ENCODE results near the gene PIK3CD. TPM values are rescaled to one million over a fixed set of nuclear protein-coding genes. Genes with fewer than 3 reads are reported as not detected.
"Not testable (repeated sequence)": the region's sequence is repeated elsewhere in the genome, so short reads cannot be mapped to it uniquely, and the experiment has no call there.

Gene PIK3CD
- polyA plus RNA-seq, 1 donor from 2014 or later = 4.2 TPM

- no peak overlapping the region for H3K4me3 ChIP-seq (ENCODE audit: low read length)
- no peak overlapping the region for H3K9ac ChIP-seq (ENCODE audit: low read length)
- H3K9me2 ChIP-seq (ENCODE audit: insufficient read depth, low read length) = no peaks in the 10 kb centered on the region
- no peaks in the 10 kb centered on the region for H3K79me2 ChIP-seq (replicated peaks; ENCODE audit: insufficient read depth, low read length)
- no peaks in the 10 kb centered on the region for H3K36me3 ChIP-seq (ENCODE audit: insufficient read depth, low read length)
- no peaks in the 10 kb centered on the region for H4K20me1 ChIP-seq (ENCODE audit: insufficient read depth)
- no peaks in the 10 kb centered on the region for H3K27me3 ChIP-seq (ENCODE audit: insufficient read depth, low read depth, low read length)
- no peaks in the 10 kb centered on the region for H3K9me3 ChIP-seq (ENCODE audit: low read length)
- no peak overlapping the region for H3K4me2 ChIP-seq (ENCODE audit: low read length)
- TF ChIP-seq POLR2AphosphoS5 (IDR thresholded peaks at IDR 0.05) (no peak), REST (IDR thresholded peaks at IDR 0.05; ENCODE audit: borderline replicate concordance) (no peak), SMC3 (conservative IDR thresholded peaks at IDR 0.05; ENCODE audit: poor library complexity) (no peak), RAD21 (conservative IDR thresholded peaks at IDR 0.05) (no peak), TAF1 (IDR thresholded peaks at IDR 0.05; ENCODE audit: low read depth) (no peak), CTCF (IDR thresholded peaks at IDR 0.05; ENCODE audit: poor library complexity, severe bottlenecking) (no peak), MXI1 (conservative IDR thresholded peaks at IDR 0.05; ENCODE audit: poor library complexity, severe bottlenecking) (no peak), EP300 (conservative IDR thresholded peaks at IDR 0.05; ENCODE audit: poor library complexity, severe bottlenecking) (no peak), EZH2 (IDR thresholded peaks at IDR 0.05; ENCODE audit: borderline replicate concordance, insufficient read depth, low read length, poor library complexity, severe bottlenecking) (no peak)
- H2AFZ ChIP-seq (ENCODE audit: low read depth, low read length) = no peak overlapping the region
- no peak overlapping the region for H3K27ac ChIP-seq (ENCODE audit: low read length)
- no peaks in the 10 kb centered on the region for H3F3A ChIP-seq (ENCODE audit: insufficient read depth, low read length, poor library complexity, severe bottlenecking)
These were observed 30.5 kb upstream of the PIK3CD start for GRCh38 chr1:9621032-9621431.

- no peak overlapping the region for H3K4me3 ChIP-seq (ENCODE audit: low read length)
- H3K4me2 ChIP-seq (ENCODE audit: low read length) = no peak overlapping the region
- no peaks in the 10 kb centered on the region for H4K20me1 ChIP-seq (ENCODE audit: insufficient read depth)
- no peak overlapping the region for H2AFZ ChIP-seq (ENCODE audit: low read depth, low read length)
- H3K27me3 ChIP-seq (ENCODE audit: insufficient read depth, low read depth, low read length) = no peaks in the 10 kb centered on the region
- H3K9me2 ChIP-seq (ENCODE audit: insufficient read depth, low read length) = no peaks in the 10 kb centered on the region
- no peaks in the 10 kb centered on the region for H3K9me3 ChIP-seq (ENCODE audit: low read length)
- H3K36me3 ChIP-seq (ENCODE audit: insufficient read depth, low read length) = no peaks in the 10 kb centered on the region
- H3F3A ChIP-seq (ENCODE audit: insufficient read depth, low read length, poor library complexity, severe bottlenecking) = no peaks in the 10 kb centered on the region
- no peak overlapping the region for H3K27ac ChIP-seq (ENCODE audit: low read length)
- H3K9ac ChIP-seq (ENCODE audit: low read length) = no peak overlapping the region
- TF ChIP-seq REST (IDR thresholded peaks at IDR 0.05; ENCODE audit: borderline replicate concordance) (no peak), EZH2 (IDR thresholded peaks at IDR 0.05; ENCODE audit: borderline replicate concordance, insufficient read depth, low read length, poor library complexity, severe bottlenecking) (no peak), CTCF (IDR thresholded peaks at IDR 0.05; ENCODE audit: poor library complexity, severe bottlenecking) (no peak), SMC3 (conservative IDR thresholded peaks at IDR 0.05; ENCODE audit: poor library complexity) (no peak)
- no peaks in the 10 kb centered on the region for H3K79me2 ChIP-seq (replicated peaks; ENCODE audit: insufficient read depth, low read length)
These were observed 27.4 kb upstream of the PIK3CD start for GRCh38 chr1:9624081-9624480.

GRCh38 chr1:9625030-9625429 lies 26.5 kb upstream of the PIK3CD start:
- not testable (repeated sequence) for H3K9me2 ChIP-seq (ENCODE audit: insufficient read depth, low read length); H2AFZ ChIP-seq (ENCODE audit: low read depth, low read length); H3K79me2 ChIP-seq (replicated peaks; ENCODE audit: insufficient read depth, low read length); H3K36me3 ChIP-seq (ENCODE audit: insufficient read depth, low read length); H3K4me3 ChIP-seq (ENCODE audit: low read length); H3F3A ChIP-seq (ENCODE audit: insufficient read depth, low read length, poor library complexity, severe bottlenecking); H3K4me2 ChIP-seq (ENCODE audit: low read length); H3K9ac ChIP-seq (ENCODE audit: low read length); H3K27me3 ChIP-seq (ENCODE audit: insufficient read depth, low read depth, low read length); H3K9me3 ChIP-seq (ENCODE audit: low read length); H4K20me1 ChIP-seq (ENCODE audit: insufficient read depth); H3K27ac ChIP-seq (ENCODE audit: low read length)
